NCI-H446 treated with DMSO at 0.1 percent for 48 hours (cell line): Measurements from ENCODE around the gene CDX2.

Experiments
- DNase-seq: peaks from one replicate; lab custom pipeline; 2025; lab: John Stamatoyannopoulos, UW

The CDX2 gene

GRCh38 chr13:27928805-27929753 is 40.0 kb downstream of the CDX2 start:
- no peak for DNase-seq

GRCh38 chr13:27928353-27928804 is 40.7 kb downstream of the CDX2 start:
- no peak for DNase-seq

GRCh38 chr13:27927444-27928352 is 41.4 kb downstream of the CDX2 start:
- no peak for DNase-seq

GRCh38 chr13:27926644-27927434 is 42.3 kb downstream of the CDX2 start:
- no peak for DNase-seq

- DNase-seq = no peak
Measured at GRCh38 chr13:27925220-27925991, 43.7 kb downstream of the CDX2 start.

- no peak for DNase-seq
Measured at GRCh38 chr13:27924529-27925141, 44.5 kb downstream of the CDX2 start.

- no peak for DNase-seq
Measured at GRCh38 chr13:27923794-27924528, 45.2 kb downstream of the CDX2 start.

GRCh38 chr13:27922883-27923612 is 46.1 kb downstream of the CDX2 start:
- no peak for DNase-seq

GRCh38 chr13:27921961-27922882 is 46.9 kb downstream of the CDX2 start:
- no peak for DNase-seq

- no peak for DNase-seq
Measured at GRCh38 chr13:27921421-27921960, 47.6 kb downstream of the CDX2 start.

- DNase-seq = no peak
Measured at GRCh38 chr13:27920677-27921420, 48.3 kb downstream of the CDX2 start.

GRCh38 chr13:27919934-27920676 is 49.0 kb downstream of the CDX2 start, which contains the start of gene PDX1:
Gene PDX1, plus strand, starts transcription at chr13:27920000. Its CDS starts 139 bp downstream, at chr13:27920139.
- no peak for DNase-seq

GRCh38 chr13:27919659-27919933 is 49.5 kb downstream of the CDX2 start:
- no peak for DNase-seq

GRCh38 chr13:27918918-27919658 is 50.0 kb downstream of the CDX2 start:
- no peak for DNase-seq

GRCh38 chr13:27918041-27918917 is 50.8 kb downstream of the CDX2 start:
- DNase-seq = no peak
